CD4-positive, CD25-positive, alpha-beta regulatory T cell (primary cell): ENCODE results near the gene SLC38A10. TPM values are rescaled to one million over a fixed set of nuclear protein-coding genes. Genes with fewer than 3 reads are reported as not detected.
A peak's percentile ranks its signal among the peaks of the same experiment; 100 is the strongest.

Source experiments
- ATAC-seq, 2 donors: fragments of 150-1000 bp; cut with Tn5 transposase; one replicate each; pipeline ENCODE4 v1.10.0; 2021; ENCODE audit warnings: low read depth in 2 of 2, moderate number of reproducible peaks in 2 of 2, moderate library complexity in 1 of 2
- DNase-seq, 3 donors: peaks; one replicate each; pipeline versions ENCODE4 v3.0.0 to v3.0.0-alpha.2; 2012 to 2022; ENCODE audit warnings: mixed read lengths in 1 of 3
- H3K27ac ChIP-seq: one replicate; pipeline ENCODE4 v1.7.0; 2013; ENCODE audit warnings: mild to moderate bottlenecking, low read length; ENCODE audit not compliant: insufficient read depth, poor library complexity, severe bottlenecking
- H3K27me3 ChIP-seq: one replicate; pipeline ENCODE4 v1.7.0; 2013; ENCODE audit warnings: low read length; ENCODE audit not compliant: control insufficient read depth, insufficient read depth
- H3K36me3 ChIP-seq: one replicate; pipeline ENCODE4 v1.7.0; 2013; ENCODE audit warnings: mild to moderate bottlenecking, low read length, moderate library complexity; ENCODE audit not compliant: control insufficient read depth, insufficient read depth
- H3K4me1 ChIP-seq: 2 replicates; pipeline ENCODE4 v1.7.0; 2013; ENCODE audit warnings: mild to moderate bottlenecking, low read length; ENCODE audit not compliant: insufficient read depth, control insufficient read depth, poor library complexity, severe bottlenecking
- H3K4me3 ChIP-seq: one replicate; pipeline ENCODE4 v1.7.0; 2013; ENCODE audit warnings: low read depth, mild to moderate bottlenecking, low read length, moderate library complexity
- H3K9me3 ChIP-seq, 2 experiments: 1 replicate in 1 of 2; 2 replicates in 1 of 2; pipeline ENCODE4 v1.7.0; 2013; ENCODE audit warnings: low read length in 2 of 2, mild to moderate bottlenecking in 1 of 2, moderate library complexity in 1 of 2; ENCODE audit not compliant: control insufficient read depth in 2 of 2
- H3K27ac Mint-ChIP-seq, 3 donors: one replicate each; pipeline ENCODE4 v1.8.0; 2020 to 2022; ENCODE audit warnings: mild to moderate bottlenecking in 3 of 3, mixed read lengths in 3 of 3, moderate library complexity in 2 of 3
- H3K27me3 Mint-ChIP-seq: one replicate; pipeline ENCODE4 v1.8.0; 2022; ENCODE audit warnings: mild to moderate bottlenecking, mixed read lengths
- H3K36me3 Mint-ChIP-seq: one replicate; pipeline ENCODE4 v1.8.0; 2020; ENCODE audit warnings: mixed read lengths
- H3K4me1 Mint-ChIP-seq, 4 donors: one replicate each; pipeline ENCODE4 v1.8.0; 2020 to 2022; ENCODE audit warnings: mixed read lengths in 4 of 4, mild to moderate bottlenecking in 1 of 4
- H3K4me3 Mint-ChIP-seq, 4 donors: one replicate each; pipeline ENCODE4 v1.8.0; 2020 to 2022; ENCODE audit warnings: mild to moderate bottlenecking in 4 of 4, mixed read lengths in 4 of 4, moderate library complexity in 3 of 4
- H3K9me3 Mint-ChIP-seq, 7 donors: one replicate each; pipeline ENCODE4 v1.8.0; 2020 to 2022; ENCODE audit warnings: mixed read lengths in 7 of 7, mild to moderate bottlenecking in 3 of 7, moderate library complexity in 2 of 7
- polyA plus RNA-seq, 4 donors: library from polyadenylated mRNA; unstranded; fragments of 300-500 nt; fragmentation: Illumina TruSeq; gene quantifications; one replicate each; pipeline ENCODE4 v1.2.3, GENCODE V29; 2021
- total RNA-seq: library from RNA; stranded (reverse); gene quantifications from one replicate; pipeline ENCODE4 v1.2.3, GENCODE V29; 2022

The SLC38A10 gene
- total and polyA plus RNA-seq, 5 donors from 2014 or later, result 38.2 to 66.3 (median 50.1) TPM

- peaks cover 18% of the 10 kb centered on the region for H3K36me3 Mint-ChIP-seq
- Histone ChIP-seq H3K27me3 (no peaks in the 10 kb centered on the region), H3K36me3 (peaks cover 13% of the 10 kb centered on the region), H3K9me3 (no peaks in the 10 kb centered on the region), H3K27ac (peak overlapping the region; percentile 41), H3K4me3 (no peak overlapping the region), H3K4me1 (peaks cover 44% of the 10 kb centered on the region)
- H3K27ac Mint-ChIP-seq, result peak overlapping the region; percentile 35 to 66 (median 42)
- no peaks in the 10 kb centered on the region for H3K9me3 Mint-ChIP-seq
- DNase-seq, result peak in 1 of 3 donors; percentile 32
- peaks cover 0 to 73% (median 21%) of the 10 kb centered on the region in 4 donors for H3K4me1 Mint-ChIP-seq
- H3K4me3 Mint-ChIP-seq, result peak overlapping the region; percentile 35 to 77 (median 62)
- no peak for ATAC-seq
- no peaks in the 10 kb centered on the region for H3K27me3 Mint-ChIP-seq
Observed at GRCh38 chr17:81287741-81288430, 7.2 kb downstream of the SLC38A10 start.

- DNase-seq (no peak), ATAC-seq (no peak)
- peaks cover 18% of the 10 kb centered on the region for H3K36me3 Mint-ChIP-seq
- H3K4me3 Mint-ChIP-seq, result peak overlapping the region; percentile 31 to 77 (median 56)
- Histone ChIP-seq H3K9me3 (no peaks in the 10 kb centered on the region), H3K27me3 (no peaks in the 10 kb centered on the region), H3K36me3 (peaks cover 14% of the 10 kb centered on the region), H3K4me1 (peaks cover 43% of the 10 kb centered on the region), H3K27ac (peak overlapping the region; percentile 41), H3K4me3 (no peak overlapping the region)
- H3K27ac Mint-ChIP-seq, result peak overlapping the region; percentile 35 to 95 (median 89)
- peaks cover 0 to 66% (median 21%) of the 10 kb centered on the region in 4 donors for H3K4me1 Mint-ChIP-seq
- H3K27me3 Mint-ChIP-seq, result no peaks in the 10 kb centered on the region
- no peaks in the 10 kb centered on the region for H3K9me3 Mint-ChIP-seq
Observed at GRCh38 chr17:81287152-81287551, 8.0 kb downstream of the SLC38A10 start.

GRCh38 chr17:81286491-81287145 is 8.5 kb downstream of the SLC38A10 start:
- Mint-ChIP-seq H3K4me1 (peaks cover 0 to 61% (median 18%) of the 10 kb centered on the region in 4 donors), H3K27me3 (no peaks in the 10 kb centered on the region), H3K27ac (peak overlapping the region; percentile 35 to 95 (median 93)), H3K9me3 (no peaks in the 10 kb centered on the region), H3K36me3 (peaks cover 18% of the 10 kb centered on the region), H3K4me3 (peak overlapping the region; percentile 31 to 85 (median 76))
- no peak for DNase-seq
- Histone ChIP-seq H3K27ac (peak overlapping the region; percentile 69), H3K9me3 (no peaks in the 10 kb centered on the region), H3K36me3 (peaks cover 14% of the 10 kb centered on the region), H3K4me1 (peaks cover 40% of the 10 kb centered on the region), H3K4me3 (no peak overlapping the region), H3K27me3 (no peaks in the 10 kb centered on the region)
- ATAC-seq, result no peak

GRCh38 chr17:81285894-81286293 is 9.2 kb downstream of the SLC38A10 start:
- no peaks in the 10 kb centered on the region for H3K27me3 ChIP-seq
- H3K27me3 Mint-ChIP-seq, result no peaks in the 10 kb centered on the region
- H3K27ac Mint-ChIP-seq, result peak overlapping the region; percentile 92 to 95 (median 93)
- H3K4me3 Mint-ChIP-seq, result peak overlapping the region; percentile 88 to 95 (median 92)
- ATAC-seq, result no peak
- peak overlapping the region; percentile 69 for H3K27ac ChIP-seq
- peaks cover 0 to 55% (median 15%) of the 10 kb centered on the region in 4 donors for H3K4me1 Mint-ChIP-seq
- H3K4me1 ChIP-seq, result peaks cover 36% of the 10 kb centered on the region
- no peak for DNase-seq
- H3K4me3 ChIP-seq, result peak overlapping the region; percentile 68
- no peaks in the 10 kb centered on the region for H3K9me3 ChIP-seq
- peaks cover 14% of the 10 kb centered on the region for H3K36me3 ChIP-seq
- no peaks in the 10 kb centered on the region for H3K9me3 Mint-ChIP-seq
- peaks cover 18% of the 10 kb centered on the region for H3K36me3 Mint-ChIP-seq

GRCh38 chr17:81285179-81285878 is 9.8 kb downstream of the SLC38A10 start:
- Mint-ChIP-seq H3K27ac (peak overlapping the region; percentile 92 to 95 (median 93)), H3K4me1 (peaks cover 0 to 52% (median 15%) of the 10 kb centered on the region in 4 donors), H3K9me3 (no peaks in the 10 kb centered on the region), H3K27me3 (no peaks in the 10 kb centered on the region), H3K4me3 (peak overlapping the region; percentile 88 to 95 (median 92)), H3K36me3 (peaks cover 21% of the 10 kb centered on the region)
- peaks cover 33% of the 10 kb centered on the region for H3K4me1 ChIP-seq
- peak overlapping the region; percentile 69 for H3K27ac ChIP-seq
- peak; percentile 26 to 78 (median 38) for DNase-seq
- peak; percentile 69 to 78 for ATAC-seq
- peak overlapping the region; percentile 68 for H3K4me3 ChIP-seq
- H3K27me3 ChIP-seq, result no peaks in the 10 kb centered on the region
- H3K9me3 ChIP-seq, result no peaks in the 10 kb centered on the region
- H3K36me3 ChIP-seq, result peaks cover 14% of the 10 kb centered on the region

DNA sequence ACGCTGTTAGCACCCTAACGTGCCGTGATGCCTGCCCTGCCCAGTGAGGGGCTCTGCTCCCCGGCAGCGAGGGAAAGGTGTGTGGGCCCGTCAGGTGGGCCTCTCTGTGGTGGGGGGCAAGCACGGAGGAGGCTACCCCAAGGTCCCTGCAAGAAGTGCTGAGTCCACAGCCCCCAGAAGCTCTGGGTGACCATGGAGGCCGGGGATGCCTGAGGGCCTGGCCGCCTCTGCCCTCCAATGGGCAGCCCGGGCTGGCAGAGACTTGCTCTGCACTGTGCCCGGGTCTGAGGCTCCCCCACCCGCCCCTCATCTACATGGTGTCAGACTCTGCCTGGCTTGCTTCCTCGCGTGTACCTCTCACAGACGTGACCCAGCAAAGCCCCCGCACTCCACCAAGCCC is 12.2 kb downstream of the SLC38A10 start:
- H3K4me3 ChIP-seq, result no peak overlapping the region
- H3K27me3 Mint-ChIP-seq, result no peaks in the 10 kb centered on the region
- ATAC-seq (no peak), DNase-seq (no peak)
- H3K27ac Mint-ChIP-seq, result no peak overlapping the region
- H3K36me3 Mint-ChIP-seq, result peaks cover 22% of the 10 kb centered on the region
- H3K36me3 ChIP-seq, result peaks cover 18% of the 10 kb centered on the region
- H3K27me3 ChIP-seq, result no peaks in the 10 kb centered on the region
- H3K4me3 Mint-ChIP-seq, result peak overlapping the region in 1 of 4 donors; percentile 15
- no peaks in the 10 kb centered on the region for H3K9me3 Mint-ChIP-seq
- peaks cover 33% of the 10 kb centered on the region for H3K4me1 ChIP-seq
- H3K4me1 Mint-ChIP-seq, result peaks cover 0 to 37% (median 12%) of the 10 kb centered on the region in 4 donors
- H3K9me3 ChIP-seq, result no peaks in the 10 kb centered on the region
- H3K27ac ChIP-seq, result no peak overlapping the region

- no peak overlapping the region for H3K27ac Mint-ChIP-seq
- H3K9me3 ChIP-seq, result no peaks in the 10 kb centered on the region
- H3K4me1 ChIP-seq, result peaks cover 28% of the 10 kb centered on the region
- H3K4me3 ChIP-seq, result no peak overlapping the region
- peaks cover 22% of the 10 kb centered on the region for H3K36me3 ChIP-seq
- H3K9me3 Mint-ChIP-seq, result no peaks in the 10 kb centered on the region
- DNase-seq, result no peak
- no peak overlapping the region for H3K4me3 Mint-ChIP-seq
- ATAC-seq, result no peak
- H3K27me3 Mint-ChIP-seq, result no peaks in the 10 kb centered on the region
- H3K36me3 Mint-ChIP-seq, result peaks cover 16% of the 10 kb centered on the region
- H3K27me3 ChIP-seq, result no peaks in the 10 kb centered on the region
- no peak overlapping the region for H3K27ac ChIP-seq
- H3K4me1 Mint-ChIP-seq, result peaks cover 0 to 30% (median 12%) of the 10 kb centered on the region in 4 donors
Observed at GRCh38 chr17:81282141-81282540, 13.0 kb downstream of the SLC38A10 start.
